PFSK-1 (cell line): ENCODE data around the gene RBBP4. TPM values are rescaled to one million over a fixed set of nuclear protein-coding genes. Genes with fewer than 3 reads are reported as not detected.

Experiments
- FOXP2 ChIP-seq: optimal IDR thresholded peaks from 2 replicates; pipeline ENCODE3; 2011; ENCODE audit warnings: borderline replicate concordance, control low read depth, inconsistent platforms; ENCODE audit not compliant: insufficient read depth; ENCODE audit errors: extremely low read length, extremely low read depth
- POLR2AphosphoS5 ChIP-seq: IDR thresholded peaks from 2 replicates; pipeline ENCODE4 v1.6.1; 2012; ENCODE audit warnings: low read depth, mild to moderate bottlenecking, control low read depth, low read length, moderate library complexity
- SIN3A ChIP-seq: IDR thresholded peaks from 2 replicates; pipeline ENCODE4 v1.6.1; 2012; ENCODE audit warnings: mild to moderate bottlenecking, low read length, moderate library complexity, borderline replicate concordance; ENCODE audit not compliant: insufficient read depth
- TAF1 ChIP-seq: IDR thresholded peaks from 2 replicates; pipeline ENCODE4 v1.6.1; 2012; ENCODE audit warnings: low read length, control low read depth, borderline replicate concordance; ENCODE audit not compliant: insufficient read depth
- polyA plus RNA-seq: library from polyadenylated mRNA; unstranded; fragments of >200 nt; gene quantifications from one replicate; pipeline ENCODE4 v1.2.1, GENCODE V29; 2012; ENCODE audit warnings: low read depth, missing spikeins; ENCODE audit not compliant: insufficient read length
- TF ChIP-seq, protein P1 (sequence below), 2 experiments: IDR thresholded peaks; 2 replicates each; pipeline versions ENCODE4 v1.6.1 to v1.8.0; 2011 to 2012; ENCODE audit warnings: low read depth in 2 of 2, low read length in 2 of 2, control low read depth in 1 of 2, inconsistent platforms in 1 of 2, mild to moderate bottlenecking in 1 of 2, moderate library complexity in 1 of 2; ENCODE audit not compliant: insufficient read depth in 1 of 2

Gene RBBP4
- 109 TPM for polyA plus RNA-seq

DNA sequence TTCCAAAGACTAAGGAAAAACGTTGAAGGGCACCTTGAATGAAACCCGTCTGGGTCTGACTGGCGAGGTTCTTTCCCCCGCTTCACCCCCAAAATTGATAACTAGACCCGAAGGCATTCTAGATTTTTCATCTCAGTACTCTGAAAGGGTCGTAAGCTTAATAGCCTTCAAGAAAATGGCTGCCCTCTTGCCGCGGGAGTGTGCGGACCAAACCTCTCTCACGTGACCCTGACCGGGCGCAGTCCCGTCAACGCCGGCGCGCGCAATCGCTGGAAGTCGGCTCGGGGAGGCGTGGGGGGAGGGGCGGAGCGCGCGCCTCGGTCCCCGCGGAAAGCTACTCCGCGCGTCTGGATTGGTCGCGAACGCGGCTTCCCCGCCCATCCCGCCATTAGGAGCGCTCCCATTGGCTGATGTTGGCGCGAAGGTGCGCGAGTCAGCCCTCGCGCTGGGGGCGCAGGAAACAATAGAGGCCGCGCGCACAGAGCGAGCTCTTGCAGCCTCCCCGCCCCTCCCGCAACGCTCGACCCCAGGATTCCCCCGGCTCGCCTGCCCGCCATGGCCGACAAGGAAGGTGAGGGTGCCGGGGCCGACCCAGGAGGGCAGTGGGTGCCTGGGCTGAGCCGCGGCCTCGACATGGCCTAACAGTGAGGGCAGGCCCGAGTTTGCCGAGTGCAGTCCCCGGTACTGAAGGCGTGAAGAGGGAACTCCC lies at the start of gene RBBP4:
Gene RBBP4 (plus strand): TSS at position 457 of the 709 bp plus-strand sequence. CDS start 99 bp downstream, at position 556.
- TF ChIP-seq FOXP2 (no peak), SIN3A (peak; percentile 69; the same call in 1 of the 2 replicates), POLR2AphosphoS5 (peak; percentile 69; the same call in 1 of the 2 replicates), TAF1 (peak; percentile 61; the same call in 1 of the 2 replicates)
- TF ChIP-seq, protein P1, sequence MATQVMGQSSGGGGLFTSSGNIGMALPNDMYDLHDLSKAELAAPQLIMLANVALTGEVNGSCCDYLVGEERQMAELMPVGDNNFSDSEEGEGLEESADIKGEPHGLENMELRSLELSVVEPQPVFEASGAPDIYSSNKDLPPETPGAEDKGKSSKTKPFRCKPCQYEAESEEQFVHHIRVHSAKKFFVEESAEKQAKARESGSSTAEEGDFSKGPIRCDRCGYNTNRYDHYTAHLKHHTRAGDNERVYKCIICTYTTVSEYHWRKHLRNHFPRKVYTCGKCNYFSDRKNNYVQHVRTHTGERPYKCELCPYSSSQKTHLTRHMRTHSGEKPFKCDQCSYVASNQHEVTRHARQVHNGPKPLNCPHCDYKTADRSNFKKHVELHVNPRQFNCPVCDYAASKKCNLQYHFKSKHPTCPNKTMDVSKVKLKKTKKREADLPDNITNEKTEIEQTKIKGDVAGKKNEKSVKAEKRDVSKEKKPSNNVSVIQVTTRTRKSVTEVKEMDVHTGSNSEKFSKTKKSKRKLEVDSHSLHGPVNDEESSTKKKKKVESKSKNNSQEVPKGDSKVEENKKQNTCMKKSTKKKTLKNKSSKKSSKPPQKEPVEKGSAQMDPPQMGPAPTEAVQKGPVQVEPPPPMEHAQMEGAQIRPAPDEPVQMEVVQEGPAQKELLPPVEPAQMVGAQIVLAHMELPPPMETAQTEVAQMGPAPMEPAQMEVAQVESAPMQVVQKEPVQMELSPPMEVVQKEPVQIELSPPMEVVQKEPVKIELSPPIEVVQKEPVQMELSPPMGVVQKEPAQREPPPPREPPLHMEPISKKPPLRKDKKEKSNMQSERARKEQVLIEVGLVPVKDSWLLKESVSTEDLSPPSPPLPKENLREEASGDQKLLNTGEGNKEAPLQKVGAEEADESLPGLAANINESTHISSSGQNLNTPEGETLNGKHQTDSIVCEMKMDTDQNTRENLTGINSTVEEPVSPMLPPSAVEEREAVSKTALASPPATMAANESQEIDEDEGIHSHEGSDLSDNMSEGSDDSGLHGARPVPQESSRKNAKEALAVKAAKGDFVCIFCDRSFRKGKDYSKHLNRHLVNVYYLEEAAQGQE (IDR thresholded peaks at IDR 0.05; ENCODE audit: insufficient read depth in 1 of 2, low read depth in 2 of 2, low read length in 2 of 2): 0 out of 4 replicates have a peak, but pooled peaks of 1 of the 2 experiments have one; percentile 7

DNA sequence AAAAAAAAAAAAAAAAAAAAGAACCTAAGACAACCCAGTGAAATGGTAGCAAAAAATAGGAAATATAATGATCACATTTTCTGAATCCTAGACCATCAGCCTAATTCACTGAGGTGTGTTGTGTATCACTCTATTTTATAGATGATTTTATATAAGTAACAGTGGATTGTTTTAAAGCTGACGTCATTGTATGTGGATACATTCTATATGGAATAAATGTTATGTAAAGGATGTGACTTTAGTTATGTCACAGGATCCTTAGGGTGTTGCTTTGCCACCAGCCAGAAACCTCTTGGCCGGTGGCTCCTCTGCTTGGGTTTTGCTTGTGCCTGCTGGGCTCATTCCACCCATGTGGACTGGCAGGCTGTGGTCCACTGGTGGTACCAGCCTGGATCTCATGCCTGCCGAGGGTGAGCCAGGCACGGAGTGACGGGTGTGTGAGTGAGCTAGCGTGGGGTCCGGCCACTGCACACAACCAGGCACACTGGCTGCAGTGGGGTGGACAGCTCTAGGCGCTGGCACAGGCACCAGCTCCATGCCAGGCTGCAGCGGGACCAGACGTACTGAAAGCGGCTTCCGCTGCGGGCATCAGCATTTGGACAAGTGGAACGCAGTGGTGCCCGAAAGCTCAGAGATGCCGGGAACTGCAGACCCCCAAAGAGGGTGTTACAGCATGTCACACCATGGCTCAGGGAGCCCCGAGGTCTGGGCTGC lies 45.1 kb upstream of the RBBP4 start:
- TF ChIP-seq POLR2AphosphoS5: no peak
- TF ChIP-seq TAF1: no peak
- no peak for TF ChIP-seq FOXP2

DNA sequence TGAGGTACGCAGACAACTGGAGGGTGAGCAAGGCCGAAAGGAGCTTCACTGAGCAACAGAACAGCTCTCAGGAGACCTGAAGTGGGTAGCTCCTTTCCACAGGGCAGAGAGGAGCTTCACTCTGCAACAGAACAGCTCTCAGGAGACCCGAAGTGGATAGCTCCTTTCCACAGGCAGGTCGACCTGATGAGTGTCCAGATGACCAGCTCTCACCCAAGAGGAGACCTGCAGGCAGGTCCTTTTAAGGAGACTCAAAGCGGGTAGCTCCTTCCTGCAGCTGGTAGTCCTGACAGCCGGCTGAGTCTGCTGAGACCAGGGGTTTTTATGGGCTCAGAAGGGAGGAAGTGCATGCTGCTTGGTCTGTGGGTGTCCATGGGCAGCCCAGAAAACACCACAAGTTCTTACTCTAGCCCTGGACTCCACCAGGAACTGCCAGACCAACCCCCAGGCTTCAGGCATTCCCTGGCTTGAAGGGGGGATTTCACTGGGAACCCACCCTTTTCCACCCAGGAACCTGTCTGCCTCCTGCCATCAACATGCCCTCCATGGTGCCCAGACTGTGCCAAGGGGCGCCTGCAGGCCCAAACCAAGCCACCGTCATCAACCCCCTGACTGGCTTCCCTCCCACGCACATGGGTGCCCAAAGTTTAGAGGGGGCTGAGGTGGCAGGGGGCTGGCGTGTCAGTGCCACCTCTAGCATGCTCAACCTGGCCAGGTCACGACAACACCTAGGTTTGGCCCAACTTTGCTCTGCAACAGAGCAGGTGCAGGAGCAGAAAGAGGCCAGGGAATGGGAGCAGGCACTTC lies 44.2 kb upstream of the RBBP4 start:
- TF ChIP-seq SIN3A: no peak
- no peak for TF ChIP-seq POLR2AphosphoS5
- TF ChIP-seq TAF1: no peak
- TF ChIP-seq FOXP2: no peak
- TF ChIP-seq, protein P1 (IDR thresholded peaks at IDR 0.05; ENCODE audit: insufficient read depth in 1 of 2, low read depth in 2 of 2, low read length in 2 of 2): no peak

DNA sequence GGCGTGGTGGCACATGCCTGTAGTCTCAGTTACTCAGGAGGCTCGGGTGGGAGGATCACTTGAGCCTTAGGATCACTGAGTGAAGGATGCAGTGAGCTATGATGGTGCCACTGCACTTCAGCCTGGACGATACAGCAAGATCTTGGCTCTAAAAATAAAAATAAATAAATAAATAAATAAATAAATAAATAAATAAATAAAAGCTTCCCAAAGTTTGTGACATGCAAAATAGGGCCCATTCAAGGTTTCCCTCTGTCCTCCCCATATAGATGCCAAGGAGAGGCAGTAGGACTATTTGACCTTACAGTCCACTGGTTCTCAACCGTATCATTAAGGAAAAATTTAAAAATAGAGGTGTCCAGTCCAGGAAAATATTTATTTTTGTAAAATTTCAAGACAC lies 41.8 kb upstream of the RBBP4 start:
- no peak for TF ChIP-seq POLR2AphosphoS5
- TF ChIP-seq, protein P1 (IDR thresholded peaks at IDR 0.05; ENCODE audit: insufficient read depth in 1 of 2, low read depth in 2 of 2, low read length in 2 of 2): no peak

DNA sequence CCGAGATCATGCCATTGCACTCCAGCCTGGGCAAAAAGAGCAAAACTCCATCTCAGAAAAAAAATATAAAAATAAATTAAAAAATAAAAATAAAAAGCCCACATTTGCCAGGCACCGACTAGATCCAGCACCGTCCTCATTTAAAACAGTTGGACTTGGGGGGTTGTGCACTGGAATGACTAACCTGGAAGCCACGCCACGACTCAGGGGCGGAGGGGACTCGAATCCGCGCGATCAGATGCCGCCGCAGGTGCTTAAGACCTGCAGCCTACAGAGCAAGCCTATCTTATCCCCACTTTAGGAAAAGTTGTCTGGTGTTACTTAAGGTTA lies 39.2 kb upstream of the RBBP4 start:
- TF ChIP-seq POLR2AphosphoS5 (no peak), FOXP2 (no peak), TAF1 (no peak), SIN3A (no peak)
- TF ChIP-seq, protein P1 (IDR thresholded peaks at IDR 0.05; ENCODE audit: insufficient read depth in 1 of 2, low read depth in 2 of 2, low read length in 2 of 2): no peak
